Astrocyte (in vitro differentiated cells and primary cell): ENCODE results near the gene VDAC2. TPM values are rescaled to one million over a fixed set of nuclear protein-coding genes. Genes with fewer than 3 reads are reported as not detected.

Experiments
- DNase-seq: peaks from one replicate; pipeline ENCODE4 v3.0.0-alpha.2; 2010; ENCODE audit warnings: low read depth
- FAIRE-seq: peaks from 2 replicates; lab custom pipeline; 2011; peaks lifted over from hg19 to GRCh38; lab: Jason Lieb, UNC
- H2AFZ ChIP-seq: 2 replicates; pipeline ENCODE4 v1.6.0; 2012; ENCODE audit warnings: low read depth, low read length, inconsistent platforms
- H3K27ac ChIP-seq: 2 replicates; pipeline ENCODE4 v1.5.1; 2011; ENCODE audit warnings: low read depth, low read length, inconsistent platforms
- H3K27me3 ChIP-seq: 2 replicates; pipeline ENCODE4 v1.6.0; 2011; ENCODE audit warnings: low read length, inconsistent platforms; ENCODE audit not compliant: insufficient read depth
- H3K36me3 ChIP-seq: 2 replicates; pipeline ENCODE4 v1.5.1; 2011; ENCODE audit warnings: low read length, inconsistent platforms; ENCODE audit not compliant: insufficient read depth
- H3K4me1 ChIP-seq: 2 replicates; pipeline ENCODE4 v1.5.1; 2011; ENCODE audit warnings: low read length, inconsistent platforms; ENCODE audit not compliant: insufficient read depth
- H3K4me2 ChIP-seq: 2 replicates; pipeline ENCODE4 v1.6.0; 2012; ENCODE audit warnings: low read length, inconsistent platforms
- H3K4me3 ChIP-seq: 2 replicates; pipeline ENCODE4 v1.5.1; 2011; ENCODE audit warnings: low read depth, mild to moderate bottlenecking, low read length, inconsistent platforms; ENCODE audit not compliant: insufficient read depth
- H3K79me2 ChIP-seq: 2 replicates; pipeline ENCODE4 v1.6.0; 2012; ENCODE audit warnings: mild to moderate bottlenecking, low read length, inconsistent platforms; ENCODE audit not compliant: insufficient read depth
- H3K9ac ChIP-seq: 2 replicates; pipeline ENCODE4 v1.6.0; 2012; ENCODE audit warnings: mild to moderate bottlenecking, low read length, inconsistent platforms
- H3K9me3 ChIP-seq: 2 replicates; pipeline ENCODE4 v1.5.1; 2012; ENCODE audit warnings: low read depth, mild to moderate bottlenecking, low read length, inconsistent platforms; ENCODE audit not compliant: insufficient read depth
- H4K20me1 ChIP-seq: 2 replicates; pipeline ENCODE4 v1.6.0; 2012; ENCODE audit warnings: low read length, inconsistent platforms; ENCODE audit not compliant: insufficient read depth
- H3K27ac Mint-ChIP-seq: one replicate; pipeline ENCODE4 v1.8.0; 2021; ENCODE audit warnings: mild to moderate bottlenecking, mixed read lengths; ENCODE audit not compliant: unreplicated experiment
- H3K27me3 Mint-ChIP-seq: one replicate; pipeline ENCODE4 v1.8.0; 2021; ENCODE audit warnings: low read depth, mixed read lengths; ENCODE audit not compliant: unreplicated experiment
- H3K36me3 Mint-ChIP-seq: one replicate; pipeline ENCODE4 v1.8.0; 2021; ENCODE audit warnings: low read depth, mixed read lengths; ENCODE audit not compliant: unreplicated experiment
- H3K4me1 Mint-ChIP-seq: one replicate; pipeline ENCODE4 v1.8.0; 2021; ENCODE audit warnings: low read depth, mixed read lengths; ENCODE audit not compliant: unreplicated experiment
- H3K4me3 Mint-ChIP-seq: one replicate; pipeline ENCODE4 v1.8.0; 2021; ENCODE audit warnings: mild to moderate bottlenecking, moderate library complexity, mixed read lengths; ENCODE audit not compliant: unreplicated experiment
- H3K9me3 Mint-ChIP-seq: one replicate; pipeline ENCODE4 v1.8.0; 2021; ENCODE audit warnings: mild to moderate bottlenecking, mixed read lengths; ENCODE audit not compliant: unreplicated experiment
- CTCF ChIP-seq: IDR thresholded peaks from 2 replicates; pipeline ENCODE4 v1.5.1; 2011; ENCODE audit warnings: low read depth, mild to moderate bottlenecking, inconsistent platforms, low read length, moderate library complexity; ENCODE audit not compliant: insufficient read depth
- EZH2 ChIP-seq: IDR thresholded peaks from 2 replicates; pipeline ENCODE4 v1.6.1; 2012; ENCODE audit warnings: mild to moderate bottlenecking, low read length, inconsistent platforms; ENCODE audit not compliant: insufficient read depth
- total RNA-seq: library from RNA; stranded (reverse); gene quantifications from 2 replicates; pipeline ENCODE4 v1.2.1, GENCODE V29; 2021

Gene VDAC2
- total RNA-seq, 1 donor from 2014 or later, result 373 TPM

- Histone ChIP-seq H3K36me3 (no peaks in the 10 kb centered on the region), H3K27me3 (no peaks in the 10 kb centered on the region), H3K79me2 (no peaks in the 10 kb centered on the region), H2AFZ (no peak overlapping the region), H3K9me3 (no peaks in the 10 kb centered on the region), H3K4me1 (no peaks in the 10 kb centered on the region), H3K27ac (no peak overlapping the region), H3K4me3 (no peak overlapping the region), H4K20me1 (no peaks in the 10 kb centered on the region), H3K9ac (no peak overlapping the region), H3K4me2 (no peak overlapping the region)
- DNase-seq (no peak), FAIRE-seq (no peak)
- no peak overlapping the region for H3K4me3 Mint-ChIP-seq
- peaks cover 23% of the 10 kb centered on the region for H3K27me3 Mint-ChIP-seq
- peaks cover 2% of the 10 kb centered on the region for H3K36me3 Mint-ChIP-seq
- no peak overlapping the region for H3K27ac Mint-ChIP-seq
- H3K9me3 Mint-ChIP-seq, result no peaks in the 10 kb centered on the region
- no peaks in the 10 kb centered on the region for H3K4me1 Mint-ChIP-seq
- no peak for TF ChIP-seq CTCF
- no peak for TF ChIP-seq EZH2
Measured at GRCh38 chr10:75244487-75245353, 34.1 kb downstream of the VDAC2 start.

- no peak overlapping the region for H3K27ac ChIP-seq
- peaks cover 24% of the 10 kb centered on the region for H3K27me3 Mint-ChIP-seq
- no peaks in the 10 kb centered on the region for H3K4me1 Mint-ChIP-seq
- no peak for FAIRE-seq
- H3K27ac Mint-ChIP-seq, result no peak overlapping the region
- DNase-seq, result no peak
- no peak overlapping the region for H3K4me3 Mint-ChIP-seq
- TF ChIP-seq CTCF, result no peak
- no peak for TF ChIP-seq EZH2
- H3K79me2 ChIP-seq, result no peaks in the 10 kb centered on the region
- no peak overlapping the region for H3K4me2 ChIP-seq
- H3K27me3 ChIP-seq, result no peaks in the 10 kb centered on the region
- peaks cover 2% of the 10 kb centered on the region for H3K36me3 Mint-ChIP-seq
- H3K36me3 ChIP-seq, result no peaks in the 10 kb centered on the region
- H3K9me3 ChIP-seq, result no peaks in the 10 kb centered on the region
- H3K9me3 Mint-ChIP-seq, result peaks cover 2% of the 10 kb centered on the region
- H3K4me3 ChIP-seq, result no peak overlapping the region
- no peaks in the 10 kb centered on the region for H4K20me1 ChIP-seq
- no peaks in the 10 kb centered on the region for H3K4me1 ChIP-seq
- H3K9ac ChIP-seq, result no peak overlapping the region
- no peak overlapping the region for H2AFZ ChIP-seq
Measured at GRCh38 chr10:75245354-75246250, 35.0 kb downstream of the VDAC2 start.
